HG03575 (cell line): Measurements from ENCODE around the gene GPC5.
"Not testable (repeated sequence)": the region's sequence is repeated elsewhere in the genome, so short reads cannot be mapped to it uniquely, and the experiment has no call there.

Experiments used
- ATAC-seq: cut with Tn5 transposase; IDR thresholded peaks from one replicate; pipeline ENCODE4 v1.9.1; 2021; ENCODE audit not compliant: unreplicated experiment, insufficient number of reproducible peaks, low FRiP score; ENCODE audit errors: extremely low read depth

Gene GPC5

DNA sequence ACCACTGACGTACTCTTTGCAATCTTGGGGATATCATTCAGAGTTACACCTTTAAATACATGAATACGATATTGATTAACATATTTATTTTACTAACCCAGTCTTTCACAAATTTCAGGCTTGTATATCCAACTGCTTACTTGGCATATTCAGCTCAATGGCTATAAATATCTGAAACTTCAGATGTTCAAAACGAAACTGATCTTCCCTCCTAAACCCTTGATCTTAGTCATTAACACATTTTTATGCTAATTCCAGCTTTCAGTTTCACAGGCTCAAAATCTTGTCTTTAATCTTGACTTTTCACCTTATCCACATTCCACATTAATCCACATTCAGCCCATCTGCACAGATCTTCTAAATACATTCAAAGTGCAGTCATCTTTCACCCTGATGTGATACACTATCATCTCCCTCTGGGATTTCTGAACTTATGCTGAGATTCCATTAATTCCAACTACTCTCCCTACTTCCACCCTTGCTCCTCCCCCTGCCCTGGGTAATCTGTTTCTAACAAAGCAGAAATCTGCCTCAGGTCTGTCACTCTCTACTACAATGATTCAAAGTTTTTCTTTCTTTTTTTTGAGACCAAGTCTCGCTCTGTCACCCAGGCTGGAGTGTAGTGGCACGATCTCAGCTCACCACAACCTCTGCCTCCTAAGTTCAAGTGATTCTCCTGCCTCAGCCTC is 387.2 kb downstream of the GPC5 start:
- peak; percentile 58 for ATAC-seq

DNA sequence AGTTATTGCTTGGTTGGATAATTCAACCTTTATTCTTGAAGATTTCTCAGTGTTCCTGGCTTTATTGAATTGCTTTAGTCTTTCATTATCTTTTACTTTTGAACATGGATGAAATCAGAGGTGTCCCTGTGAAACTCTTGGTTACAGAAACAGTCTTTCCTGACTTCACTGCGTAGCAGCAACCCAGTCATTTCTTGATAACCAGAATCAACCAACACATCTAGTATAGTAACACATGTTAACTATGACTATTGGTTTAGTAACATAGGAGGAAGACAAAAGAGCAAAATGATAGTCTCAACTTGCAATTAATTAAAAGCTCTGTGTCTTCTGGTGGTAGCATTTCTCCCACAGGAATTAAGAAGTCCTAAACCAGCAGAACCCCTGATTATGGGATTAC is 393.6 kb downstream of the GPC5 start:
- no peak for ATAC-seq

DNA sequence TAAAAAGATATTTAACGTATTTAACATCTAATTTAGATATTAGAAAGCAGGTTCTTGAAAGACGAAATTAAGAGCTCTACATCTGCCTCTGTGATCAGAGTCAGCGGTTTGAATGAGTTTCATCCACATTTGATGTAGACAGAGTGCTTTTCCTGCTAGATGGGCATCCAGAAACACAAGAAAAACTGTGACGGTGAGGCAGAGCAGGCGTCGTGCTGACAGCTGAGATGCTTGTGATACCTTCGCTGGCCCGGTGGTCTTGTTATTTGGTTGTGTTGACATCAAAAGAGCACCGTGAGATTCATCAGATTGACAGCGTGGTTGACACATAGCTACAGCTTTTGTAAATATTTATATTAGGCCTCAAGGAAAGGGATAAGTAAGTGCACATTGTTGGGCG is 399.1 kb downstream of the GPC5 start:
- ATAC-seq = no peak

DNA sequence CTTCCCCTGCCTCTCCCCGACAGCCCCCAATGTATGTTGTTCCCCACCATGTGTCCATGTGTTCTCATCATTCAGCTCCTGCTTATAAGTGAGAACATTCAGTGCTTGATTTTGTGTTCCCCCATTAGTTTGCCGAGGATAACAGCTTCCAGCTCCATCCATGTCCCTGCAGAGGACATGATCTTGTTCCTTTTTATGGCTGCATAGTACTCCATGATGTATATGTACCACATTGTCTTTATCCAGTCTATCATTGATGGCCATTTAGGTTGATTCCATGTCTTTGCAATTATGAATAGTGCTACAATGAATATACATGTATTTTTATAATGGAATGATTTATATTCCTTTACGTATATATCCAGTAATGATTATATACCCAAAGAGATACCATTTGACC is 399.9 kb downstream of the GPC5 start:
- not testable (repeated sequence) for ATAC-seq

DNA sequence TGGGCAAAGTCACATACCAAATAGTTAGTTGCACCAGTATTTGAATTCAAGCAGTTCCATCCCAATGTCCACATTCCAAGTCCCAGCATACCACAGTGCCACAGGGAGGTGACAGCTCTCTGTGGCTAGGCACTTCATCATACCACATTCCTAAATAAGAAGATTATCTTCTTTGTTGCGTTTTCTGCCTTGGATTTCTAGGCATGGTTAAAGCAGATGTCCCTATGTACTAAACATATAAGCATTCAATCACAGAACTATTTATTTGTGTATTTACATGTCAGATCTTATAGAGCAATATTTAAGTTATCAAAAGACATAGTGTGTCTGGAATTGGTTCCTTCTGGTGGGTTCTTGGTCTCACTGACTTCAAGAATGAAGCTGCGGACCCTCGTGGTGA is 403.4 kb downstream of the GPC5 start:
- not testable (repeated sequence) for ATAC-seq

DNA sequence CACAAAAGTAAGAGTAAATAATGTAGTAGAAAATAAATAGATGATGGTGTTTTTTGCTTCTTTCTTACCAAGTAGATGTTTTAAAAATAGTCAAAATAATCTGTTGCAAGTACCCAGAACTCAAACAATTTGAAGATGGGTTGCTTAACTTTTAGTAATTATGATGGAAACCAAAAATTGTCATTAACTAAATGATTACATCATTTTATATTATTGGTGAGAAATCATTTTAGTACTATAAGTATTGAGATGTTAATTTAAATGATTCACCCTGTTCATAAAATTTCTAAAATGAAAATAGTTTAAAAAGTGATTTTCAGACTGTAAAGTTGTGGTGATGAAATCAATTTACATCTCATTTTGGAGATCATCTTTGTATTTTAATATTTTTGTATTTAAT is 404.5 kb downstream of the GPC5 start:
- ATAC-seq = no peak

DNA sequence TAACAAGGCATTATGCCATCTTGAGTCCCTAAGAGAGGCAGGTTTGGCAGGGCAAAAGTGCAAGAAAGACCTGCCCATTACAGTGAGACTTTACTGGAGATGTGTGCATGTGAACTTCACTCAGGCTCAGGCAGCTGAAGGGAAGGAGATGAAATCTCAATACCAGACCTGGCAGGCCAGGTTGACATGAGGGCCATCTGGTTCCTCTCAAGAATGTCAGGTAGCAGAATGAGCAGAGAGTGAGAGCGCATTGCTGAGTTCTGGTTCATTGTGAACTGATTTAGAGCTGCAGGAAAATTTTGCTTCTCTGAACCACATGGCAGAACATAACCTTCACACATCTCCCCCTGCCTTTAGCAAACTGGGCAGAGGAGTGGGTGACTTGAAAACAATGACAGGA is 406.3 kb downstream of the GPC5 start:
- ATAC-seq = no peak

DNA sequence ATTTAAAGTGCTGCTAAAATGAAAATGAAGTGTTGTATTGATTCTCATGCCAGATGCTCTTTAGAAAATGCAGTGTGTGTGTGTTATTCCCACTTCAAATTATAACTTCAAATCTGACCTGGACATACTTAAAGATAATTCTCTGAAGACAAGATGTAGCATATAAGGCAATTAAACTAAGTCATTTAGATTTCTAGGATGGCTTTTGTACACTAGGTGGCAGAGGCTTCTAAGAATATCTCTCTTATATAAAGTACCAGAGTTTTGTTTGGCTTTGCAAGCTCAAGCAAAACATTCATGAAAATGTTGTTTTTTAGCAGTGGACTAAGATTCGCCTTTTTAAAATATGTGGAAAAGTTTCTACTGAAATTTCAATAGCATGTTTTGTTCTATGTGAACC is 407.2 kb downstream of the GPC5 start:
- ATAC-seq = no peak

DNA sequence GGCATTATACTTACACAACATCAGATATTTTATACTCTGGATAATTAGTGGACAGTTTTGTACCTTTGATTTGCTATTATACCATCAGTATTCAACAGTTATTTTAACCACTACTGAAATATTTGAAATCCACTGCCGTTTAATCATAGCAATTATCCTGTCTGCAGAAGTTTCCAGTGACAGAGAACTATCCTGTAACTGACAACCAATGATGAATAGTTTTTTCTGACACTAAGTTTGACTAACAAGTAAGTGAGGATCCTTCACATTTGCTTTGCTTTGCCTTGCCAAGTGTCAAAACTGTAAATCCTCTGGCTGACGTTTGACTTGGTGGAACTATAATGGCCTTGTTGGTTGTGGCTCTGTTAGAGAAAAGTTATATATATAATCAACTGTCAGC is 410.7 kb downstream of the GPC5 start:
- no peak for ATAC-seq

DNA sequence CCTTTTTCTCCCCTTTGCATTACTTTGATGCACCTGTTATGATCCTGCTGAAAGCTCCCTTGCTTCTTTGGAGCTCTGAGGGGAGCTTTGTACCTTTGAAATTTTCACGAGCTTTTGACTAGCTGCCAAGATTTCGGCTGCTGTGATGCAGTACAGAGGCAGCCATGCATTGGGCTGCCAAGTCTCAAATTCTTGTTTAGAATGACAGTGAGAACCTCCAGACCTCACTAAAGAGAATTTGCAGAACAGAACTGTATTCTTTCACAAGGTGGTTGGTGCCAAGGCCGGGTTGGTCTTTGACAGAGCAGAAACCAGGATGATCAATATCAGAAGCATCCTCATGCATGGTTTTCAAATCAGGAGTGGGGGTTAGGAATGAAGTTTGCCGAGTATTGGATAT is 414.8 kb downstream of the GPC5 start:
- no peak for ATAC-seq

DNA sequence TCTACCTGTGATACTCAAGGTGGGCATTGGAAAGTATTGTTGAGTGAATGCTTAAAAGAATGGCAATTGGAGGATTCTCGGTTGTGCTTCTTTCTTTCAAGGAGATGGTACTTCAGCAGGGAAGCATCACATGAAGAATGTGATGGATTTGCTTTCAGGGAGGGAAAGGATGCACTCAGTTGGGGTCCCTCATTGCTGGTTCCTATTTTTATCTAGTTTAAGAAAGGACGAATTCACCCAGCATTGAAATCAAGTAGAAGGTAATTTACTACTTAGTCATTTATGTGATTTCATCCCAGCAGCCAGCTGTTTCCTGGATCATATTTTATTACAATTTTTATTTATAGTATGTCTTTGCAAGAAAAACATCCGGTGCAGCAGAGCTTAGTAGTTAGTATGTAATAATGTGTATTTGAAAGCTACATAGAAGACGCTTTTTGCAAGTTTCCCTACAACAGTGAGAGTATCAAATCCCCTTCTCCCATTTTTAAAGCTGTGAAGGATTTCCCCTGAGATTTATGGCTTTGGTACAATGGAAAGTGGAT is 417.9 kb downstream of the GPC5 start:
- ATAC-seq = no peak

DNA sequence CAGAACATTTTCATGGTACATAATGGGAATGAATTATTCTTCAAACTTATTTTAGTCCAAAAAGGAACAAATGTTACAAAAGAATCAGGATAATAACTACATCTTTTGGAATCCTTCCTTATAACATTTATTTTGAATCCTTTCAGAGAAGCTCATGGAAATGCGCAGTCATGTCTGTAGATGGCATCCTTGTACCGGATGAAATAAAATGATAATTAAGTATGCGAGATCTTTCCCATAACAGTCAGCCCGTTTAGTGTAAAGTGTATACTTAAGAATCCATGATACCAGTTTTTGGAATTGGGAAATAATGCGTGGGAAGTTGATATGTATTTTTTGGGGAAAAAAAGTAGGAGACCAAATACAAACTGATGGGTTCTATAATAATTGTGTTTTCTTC is 418.8 kb downstream of the GPC5 start:
- no peak for ATAC-seq

DNA sequence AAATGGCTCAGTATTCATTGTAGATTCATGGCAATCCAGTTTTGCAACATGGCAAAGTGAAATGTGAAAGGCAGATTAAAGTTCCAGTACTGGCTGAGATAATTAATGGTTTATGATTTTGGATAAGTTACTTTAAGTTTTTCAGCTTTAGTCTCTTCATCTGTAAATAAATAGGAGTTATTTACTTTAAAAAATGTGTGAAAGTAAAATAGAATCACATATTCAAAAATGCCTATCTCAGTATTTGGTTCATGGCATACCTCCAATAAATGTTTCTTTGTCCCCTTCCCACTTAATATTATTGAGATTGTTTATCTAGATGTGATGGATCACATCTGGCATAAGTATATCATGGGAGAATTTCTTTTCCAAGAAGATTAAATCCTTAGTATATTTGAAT is 426.0 kb downstream of the GPC5 start:
- no peak for ATAC-seq

DNA sequence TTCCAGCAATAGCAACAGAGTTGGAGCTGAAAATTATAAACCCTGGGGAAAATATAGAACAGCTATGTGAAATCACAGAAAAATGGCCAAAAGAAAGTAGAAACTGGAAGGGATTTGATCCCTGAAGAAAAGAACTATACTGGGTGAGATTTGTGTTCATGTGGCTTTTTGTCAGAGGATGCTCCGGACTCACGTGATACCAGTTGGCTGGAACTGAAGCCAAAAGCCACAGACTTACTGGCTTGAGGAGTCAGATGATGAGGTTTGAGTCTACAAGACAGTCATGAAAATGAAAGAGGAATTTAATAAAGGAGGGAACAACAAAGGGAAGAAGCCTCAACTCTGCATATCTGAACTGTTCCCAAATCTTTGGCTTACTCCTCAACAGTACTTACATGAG is 427.1 kb downstream of the GPC5 start:
- ATAC-seq = no peak

DNA sequence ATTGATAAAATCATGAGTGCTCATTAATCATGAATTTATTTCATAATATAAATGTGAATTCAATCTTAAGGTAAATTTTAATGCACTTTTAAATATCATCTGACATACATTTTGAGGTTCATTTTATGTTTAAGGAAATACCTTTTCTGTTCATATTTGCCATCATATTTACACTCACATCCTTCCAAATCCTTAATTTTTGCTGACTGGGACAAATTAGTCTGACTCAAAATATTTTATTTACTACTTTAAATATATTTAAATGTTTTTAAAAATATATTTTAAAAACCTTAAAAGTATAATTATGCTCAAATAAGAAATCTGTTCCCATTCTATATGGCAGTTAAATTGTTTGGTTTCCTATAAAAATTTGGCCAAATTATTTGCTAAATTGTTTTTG is 438.1 kb downstream of the GPC5 start:
- ATAC-seq = no peak

DNA sequence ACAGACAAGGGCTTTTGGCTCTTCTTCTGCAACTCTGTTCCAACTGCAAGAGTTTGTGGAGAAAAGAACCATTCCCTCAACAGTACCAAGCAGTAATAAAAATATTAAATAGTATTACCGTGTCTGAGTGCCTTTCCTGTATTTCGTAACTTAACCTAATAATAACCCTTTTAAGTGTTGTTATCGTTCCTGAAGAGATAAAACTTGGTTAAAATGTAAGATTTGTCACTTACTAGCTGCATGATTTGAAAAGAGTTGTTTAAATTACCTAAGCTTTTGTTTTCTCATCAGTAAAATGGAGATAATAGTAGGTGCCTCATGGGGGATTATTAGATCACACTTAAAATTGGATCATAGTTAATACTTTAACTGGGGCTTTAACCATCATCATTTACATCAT is 447.2 kb downstream of the GPC5 start:
- no peak for ATAC-seq

DNA sequence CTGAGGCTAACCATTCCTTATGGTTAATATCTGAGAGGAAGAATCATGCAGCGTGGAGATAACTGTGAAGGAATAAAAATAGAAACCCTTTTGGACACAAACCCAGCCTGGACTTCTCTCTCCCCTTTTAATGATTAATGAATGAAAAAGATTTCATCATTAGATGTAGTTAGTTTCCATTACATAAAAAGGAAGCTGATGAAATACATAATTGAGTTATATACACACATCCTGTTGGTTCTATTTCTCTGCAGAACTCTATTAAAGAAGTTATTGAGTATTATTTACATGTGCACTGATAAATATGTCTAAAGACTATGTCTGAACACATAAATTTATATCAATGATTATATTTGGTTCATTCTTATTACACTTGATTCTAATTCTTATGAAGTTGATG is 465.3 kb downstream of the GPC5 start:
- ATAC-seq = no peak

DNA sequence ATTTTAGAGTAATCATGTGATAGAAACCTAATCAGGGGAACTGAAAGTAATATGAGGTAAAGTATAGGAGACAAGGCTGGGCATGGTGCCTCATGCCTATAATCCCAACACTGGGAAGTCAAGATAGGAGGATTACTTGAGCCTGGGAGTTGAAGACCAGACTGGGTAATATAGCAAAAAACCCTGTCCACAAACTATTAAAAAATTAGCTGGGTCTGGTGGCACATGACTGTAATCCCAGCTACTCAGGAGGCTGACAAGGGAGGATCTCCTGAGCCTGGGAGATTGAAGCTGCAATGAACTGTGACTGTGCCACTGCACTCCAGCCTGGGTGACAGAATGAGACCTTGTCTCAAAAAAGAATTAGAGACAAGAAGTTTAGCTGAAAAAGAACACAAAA is 469.9 kb downstream of the GPC5 start:
- no peak for ATAC-seq

DNA sequence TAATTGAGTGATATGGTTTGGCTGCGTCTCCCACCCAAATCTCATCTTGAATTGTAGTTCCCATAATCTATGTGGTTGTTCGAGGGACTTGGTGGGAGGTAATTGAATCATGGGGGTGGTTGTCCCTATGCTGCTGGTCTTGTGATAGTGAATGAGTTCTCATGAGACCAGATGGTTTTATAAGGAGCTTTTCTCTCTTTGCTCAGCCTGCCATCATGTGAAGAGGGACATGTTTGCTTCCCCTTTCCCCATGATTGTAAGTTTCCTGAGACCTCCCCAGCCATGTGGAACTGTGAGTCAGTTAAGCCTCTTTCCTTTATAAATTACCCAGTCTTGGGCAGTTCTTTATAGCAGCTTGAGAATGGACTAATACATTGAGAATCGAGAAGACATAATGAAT is 480.1 kb downstream of the GPC5 start:
- no peak for ATAC-seq

DNA sequence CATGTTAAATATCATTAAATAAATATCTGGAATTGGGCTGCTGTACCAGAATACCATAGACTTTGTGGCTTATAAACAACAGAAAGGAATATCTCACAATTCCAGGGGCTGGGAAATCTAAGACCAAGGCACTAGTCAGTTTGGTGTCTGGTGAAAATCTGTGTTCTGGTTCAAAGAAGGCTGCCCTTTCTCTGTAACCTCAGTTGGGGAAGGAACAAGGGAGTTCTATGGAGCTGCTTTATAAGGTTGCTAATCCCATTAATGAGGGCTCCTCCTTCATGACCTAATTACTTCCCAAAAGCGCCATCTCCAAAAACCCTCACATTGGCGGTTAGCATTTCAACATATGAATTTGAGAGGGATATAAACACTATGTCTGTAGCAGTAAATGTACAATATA is 480.9 kb downstream of the GPC5 start:
- ATAC-seq = no peak

DNA sequence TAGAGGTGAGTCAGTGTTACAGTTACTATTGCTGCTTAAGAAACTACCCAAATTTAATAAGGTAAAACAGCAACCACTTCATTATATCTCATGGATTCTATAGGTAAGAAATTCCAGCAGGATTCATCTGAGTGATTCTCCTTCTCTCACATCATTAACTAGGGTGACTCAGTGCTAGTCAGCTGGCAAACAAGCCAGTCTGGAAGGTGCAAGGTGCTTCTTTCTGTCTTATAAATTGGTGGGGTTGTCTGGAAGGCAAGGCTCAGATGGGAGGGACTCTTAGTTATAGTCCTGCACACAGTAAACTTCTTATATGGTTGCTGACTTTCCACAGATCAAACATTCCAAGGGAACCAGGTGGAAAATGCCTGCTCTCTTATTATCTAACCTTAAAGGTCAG is 484.5 kb downstream of the GPC5 start:
- ATAC-seq = no peak
